ENCODE measurements around the gene KTN1. TPM values are rescaled to one million over a fixed set of nuclear protein-coding genes. Genes with fewer than 3 reads are reported as not detected.

Gene KTN1
- total RNA-seq, 1 donor from 2014 or later, result 150 TPM

- no peaks in the 10 kb centered on the region for H3K27me3 ChIP-seq (ENCODE audit: control insufficient read depth, insufficient read depth, low read length)
- no peaks in the 10 kb centered on the region for H3K36me3 ChIP-seq (ENCODE audit: control insufficient read depth, insufficient read depth, low read length)
- no peak for TF ChIP-seq CTCF (IDR thresholded peaks at IDR 0.05; ENCODE audit: insufficient read depth, low read length, poor library complexity, severe bottlenecking)
- DNase-seq (ENCODE audit: low read depth), result no peak
- no peak overlapping the region for H3K4me3 ChIP-seq (ENCODE audit: low read depth, low read length)
Observed at GRCh38 chr14:55605793-55606192, 25.8 kb downstream of the KTN1 start.

GRCh38 chr14:55607386-55607785, 27.4 kb downstream of the KTN1 start:
- Histone ChIP-seq H3K4me3 (ENCODE audit: low read depth, low read length) (no peak overlapping the region), H3K27me3 (ENCODE audit: control insufficient read depth, insufficient read depth, low read length) (no peaks in the 10 kb centered on the region), H3K36me3 (ENCODE audit: control insufficient read depth, insufficient read depth, low read length) (no peaks in the 10 kb centered on the region)
- no peak for TF ChIP-seq CTCF (IDR thresholded peaks at IDR 0.05; ENCODE audit: insufficient read depth, low read length, poor library complexity, severe bottlenecking)
- DNase-seq (ENCODE audit: low read depth), result no peak

GRCh38 chr14:55609681-55610080, 29.7 kb downstream of the KTN1 start:
- Histone ChIP-seq H3K4me3 (ENCODE audit: low read depth, low read length) (no peak overlapping the region), H3K27me3 (ENCODE audit: control insufficient read depth, insufficient read depth, low read length) (no peaks in the 10 kb centered on the region), H3K36me3 (ENCODE audit: control insufficient read depth, insufficient read depth, low read length) (no peaks in the 10 kb centered on the region)
- DNase-seq (ENCODE audit: low read depth), result no peak
- no peak for TF ChIP-seq CTCF (IDR thresholded peaks at IDR 0.05; ENCODE audit: insufficient read depth, low read length, poor library complexity, severe bottlenecking)

- Histone ChIP-seq H3K4me3 (ENCODE audit: low read depth, low read length) (no peak overlapping the region), H3K27me3 (ENCODE audit: control insufficient read depth, insufficient read depth, low read length) (no peaks in the 10 kb centered on the region), H3K36me3 (ENCODE audit: control insufficient read depth, insufficient read depth, low read length) (no peaks in the 10 kb centered on the region)
- TF ChIP-seq CTCF (IDR thresholded peaks at IDR 0.05; ENCODE audit: insufficient read depth, low read length, poor library complexity, severe bottlenecking), result no peak
- DNase-seq (ENCODE audit: low read depth), result no peak
Observed at GRCh38 chr14:55610713-55611370, 30.8 kb downstream of the KTN1 start.

GRCh38 chr14:55611859-55612258, 31.9 kb downstream of the KTN1 start:
- Histone ChIP-seq H3K27me3 (ENCODE audit: control insufficient read depth, insufficient read depth, low read length) (no peaks in the 10 kb centered on the region), H3K4me3 (ENCODE audit: low read depth, low read length) (no peak overlapping the region), H3K36me3 (ENCODE audit: control insufficient read depth, insufficient read depth, low read length) (no peaks in the 10 kb centered on the region)
- TF ChIP-seq CTCF (IDR thresholded peaks at IDR 0.05; ENCODE audit: insufficient read depth, low read length, poor library complexity, severe bottlenecking), result no peak
- DNase-seq (ENCODE audit: low read depth), result no peak

- H3K27me3 ChIP-seq (ENCODE audit: control insufficient read depth, insufficient read depth, low read length), result no peaks in the 10 kb centered on the region
- H3K4me3 ChIP-seq (ENCODE audit: low read depth, low read length), result no peak overlapping the region
- DNase-seq (ENCODE audit: low read depth), result no peak
- no peak for TF ChIP-seq CTCF (IDR thresholded peaks at IDR 0.05; ENCODE audit: insufficient read depth, low read length, poor library complexity, severe bottlenecking)
- H3K36me3 ChIP-seq (ENCODE audit: control insufficient read depth, insufficient read depth, low read length), result no peaks in the 10 kb centered on the region
Observed at GRCh38 chr14:55614304-55614703, 34.3 kb downstream of the KTN1 start.
